IPS-NIHi7 (cell line): ENCODE data around the gene UGT1A4.

Experiments
- DNase-seq: peaks from one replicate; pipeline ENCODE4 v3.0.0; 2012; ENCODE audit warnings: mixed read lengths; ENCODE audit errors: extremely low spot score

UGT1A4 gene

GRCh38 chr2:233791151-233791882 is 72.8 kb downstream of the UGT1A4 start:
- DNase-seq, result no peak

- no peak for DNase-seq
These were observed 73.4 kb downstream of the UGT1A4 start for GRCh38 chr2:233791883-233792329.

GRCh38 chr2:233792720-233793119 is 74.2 kb downstream of the UGT1A4 start:
- no peak for DNase-seq

- no peak for DNase-seq
These were observed 75.1 kb downstream of the UGT1A4 start for GRCh38 chr2:233793465-233794127.

GRCh38 chr2:233794128-233794658 is 75.7 kb downstream of the UGT1A4 start:
- no peak for DNase-seq

- no peak for DNase-seq
These were observed 77.2 kb downstream of the UGT1A4 start for GRCh38 chr2:233795735-233796171.

GRCh38 chr2:233796254-233796653 is 77.7 kb downstream of the UGT1A4 start:
- no peak for DNase-seq

- no peak for DNase-seq
These were observed 80.0 kb downstream of the UGT1A4 start for GRCh38 chr2:233798335-233799086.

GRCh38 chr2:233799087-233799665 is 80.6 kb downstream of the UGT1A4 start:
- no peak for DNase-seq

- DNase-seq, result no peak
These were observed 81.2 kb downstream of the UGT1A4 start for GRCh38 chr2:233799716-233800115.

- DNase-seq, result no peak
These were observed 81.7 kb downstream of the UGT1A4 start for GRCh38 chr2:233800208-233800607.

GRCh38 chr2:233801357-233802131 is 83.0 kb downstream of the UGT1A4 start:
- no peak for DNase-seq

GRCh38 chr2:233802132-233802815 is 83.7 kb downstream of the UGT1A4 start:
- DNase-seq, result no peak

- DNase-seq, result no peak
These were observed 84.9 kb downstream of the UGT1A4 start for GRCh38 chr2:233803292-233803911.

GRCh38 chr2:233803994-233804393 is 85.5 kb downstream of the UGT1A4 start:
- DNase-seq, result no peak

- DNase-seq, result no peak
These were observed 88.8 kb downstream of the UGT1A4 start for GRCh38 chr2:233807215-233807865.

GRCh38 chr2:233807966-233808935 is 89.7 kb downstream of the UGT1A4 start:
- DNase-seq, result no peak

- DNase-seq, result no peak
These were observed 91.8 kb downstream of the UGT1A4 start for GRCh38 chr2:233810385-233810784.
